Upper lobe of left lung (tissue), 6 donors: ENCODE results near the gene SIM2. TPM values are rescaled to one million over a fixed set of nuclear protein-coding genes. Genes with fewer than 3 reads are reported as not detected.

Experiments
- ATAC-seq, 2 donors: fragments of 200-7000 bp; cut with Tn5 transposase; one replicate each; pipeline ENCODE4 v1.9.1; 2022; ENCODE audit warnings: mild to moderate bottlenecking in 2 of 2, moderate library complexity in 2 of 2; ENCODE audit not compliant: low FRiP score in 2 of 2
- DNase-seq, 2 donors: peaks; one replicate each; pipeline ENCODE4 v3.0.0-alpha.2; 2019 to 2020
- H3K27ac ChIP-seq, 4 donors: fragments of 200-600 bp; sonication (generic); one replicate each; pipeline ENCODE4 v1.5.1; 2016 to 2019
- H3K27me3 ChIP-seq, 4 donors: fragments of 200-600 bp; sonication (generic); one replicate each; pipeline ENCODE4 v1.5.1; 2017 to 2019
- H3K36me3 ChIP-seq, 4 donors: fragments of 200-600 bp; sonication (generic); one replicate each; pipeline ENCODE4 v1.5.1; 2016 to 2019
- H3K4me1 ChIP-seq, 4 donors: fragments of 200-600 bp; sonication (generic); one replicate each; pipeline ENCODE4 v1.5.1; 2018 to 2019
- H3K4me3 ChIP-seq, 4 donors: fragments of 200-600 bp; sonication (generic); one replicate each; pipeline ENCODE4 v1.5.1; 2017 to 2019; ENCODE audit warnings: mild to moderate bottlenecking in 2 of 4, moderate library complexity in 1 of 4
- H3K9me3 ChIP-seq, 4 donors: fragments of 200-600 bp; sonication (generic); one replicate each; pipeline ENCODE4 v1.5.1; 2018 to 2019
- EP300 ChIP-seq, 4 donors: sonication (generic); formaldehyde crosslinking; IDR thresholded peaks; one replicate each; pipeline ENCODE4 v1.5.1; 2017; ENCODE audit warnings: antibody characterized with exemption in 4 of 4, control low read depth in 2 of 4
- POLR2A ChIP-seq, 4 donors: fragments of 450-650 bp; IDR thresholded peaks; one replicate each; pipeline ENCODE4 v1.5.1; 2016 to 2017; ENCODE audit warnings: antibody characterized with exemption in 4 of 4, mild to moderate bottlenecking in 2 of 4
- POLR2AphosphoS5 ChIP-seq, 2 donors: sonication (generic); formaldehyde crosslinking; IDR thresholded peaks; one replicate each; pipeline ENCODE4 v1.5.1; 2017; ENCODE audit warnings: antibody characterized with exemption in 2 of 2
- WGBS, 2 donors: methylation state at CpG; one replicate each; pipeline ENCODE4 v1.1.5; 2017 to 2018; 5-methylcytosine and 5-hydroxymethylcytosine counted together
- total RNA-seq, 6 donors: library from RNA; depleted of rRNA in 4 of 6; stranded (reverse); fragments of >200 nt in 4 of 6; gene quantifications; one replicate each; pipeline versions ENCODE4 v1.1.0 to v1.2.1, GENCODE V29; 2016 to 2021
- TF ChIP-seq, protein P1 (sequence below), 6 experiments: fragments of 450-650 bp in 4 of 6; fragments of 200-600 bp in 2 of 6; sonication (generic) in 2 of 6; IDR thresholded peaks; one replicate each; pipeline ENCODE4 v1.5.1; 2016 to 2019; ENCODE audit warnings: antibody characterized with exemption in 6 of 6
- donor health status: DM: no; HTN: no; CAD: no; lungs with moderate emphysema.
- donor health status: DM: no; HTN: yes; CAD: no; lungs with severe emphysema.

The SIM2 gene
- total RNA-seq, 6 donors from 2014 or later = 0.10 to 1.6 (median 0.50) TPM; not detected in 2

- TF ChIP-seq EP300 (IDR thresholded peaks at IDR 0.05) (no peak), POLR2AphosphoS5 (IDR thresholded peaks at IDR 0.05) (no peak), POLR2A (IDR thresholded peaks at IDR 0.05) (no peak)
- TF ChIP-seq, protein P1, sequence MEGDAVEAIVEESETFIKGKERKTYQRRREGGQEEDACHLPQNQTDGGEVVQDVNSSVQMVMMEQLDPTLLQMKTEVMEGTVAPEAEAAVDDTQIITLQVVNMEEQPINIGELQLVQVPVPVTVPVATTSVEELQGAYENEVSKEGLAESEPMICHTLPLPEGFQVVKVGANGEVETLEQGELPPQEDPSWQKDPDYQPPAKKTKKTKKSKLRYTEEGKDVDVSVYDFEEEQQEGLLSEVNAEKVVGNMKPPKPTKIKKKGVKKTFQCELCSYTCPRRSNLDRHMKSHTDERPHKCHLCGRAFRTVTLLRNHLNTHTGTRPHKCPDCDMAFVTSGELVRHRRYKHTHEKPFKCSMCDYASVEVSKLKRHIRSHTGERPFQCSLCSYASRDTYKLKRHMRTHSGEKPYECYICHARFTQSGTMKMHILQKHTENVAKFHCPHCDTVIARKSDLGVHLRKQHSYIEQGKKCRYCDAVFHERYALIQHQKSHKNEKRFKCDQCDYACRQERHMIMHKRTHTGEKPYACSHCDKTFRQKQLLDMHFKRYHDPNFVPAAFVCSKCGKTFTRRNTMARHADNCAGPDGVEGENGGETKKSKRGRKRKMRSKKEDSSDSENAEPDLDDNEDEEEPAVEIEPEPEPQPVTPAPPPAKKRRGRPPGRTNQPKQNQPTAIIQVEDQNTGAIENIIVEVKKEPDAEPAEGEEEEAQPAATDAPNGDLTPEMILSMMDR (IDR thresholded peaks at IDR 0.05) = no peak
Observed at GRCh38 chr21:36788120-36788638, 89.3 kb downstream of the SIM2 start.

GRCh38 chr21:36790616-36791015 is 91.7 kb downstream of the SIM2 start:
- no peaks in the 10 kb centered on the region for H3K4me1 ChIP-seq
- H3K9me3 ChIP-seq = no peaks in the 10 kb centered on the region
- TF ChIP-seq, protein P1 (IDR thresholded peaks at IDR 0.05) = no peak
- TF ChIP-seq POLR2A (IDR thresholded peaks at IDR 0.05) (no peak), EP300 (IDR thresholded peaks at IDR 0.05) (no peak), POLR2AphosphoS5 (IDR thresholded peaks at IDR 0.05) (no peak)
- H3K36me3 ChIP-seq = no peaks in the 10 kb centered on the region
- WGBS, 2 donors = 79% methylated on average over 7 of the region's 7 CpGs
- no peak overlapping the region for H3K4me3 ChIP-seq
- no peak for ATAC-seq
- DNase-seq = no peak
- H3K27me3 ChIP-seq = no peaks in the 10 kb centered on the region
- H3K27ac ChIP-seq = no peak overlapping the region

More at GRCh38 chr21:36788120-36788638, 89.3 kb downstream of the SIM2 start:
- Histone ChIP-seq H3K27ac (no peak overlapping the region), H3K4me3 (no peak overlapping the region), H3K27me3 (no peaks in the 10 kb centered on the region), H3K9me3 (no peaks in the 10 kb centered on the region), H3K4me1 (peaks cover 0 to 11% (median 0%) of the 10 kb centered on the region in 4 donors), H3K36me3 (no peaks in the 10 kb centered on the region)
- ATAC-seq (no peak), DNase-seq (peak in 1 of 2 donors; percentile 28)
- 85 to 89% methylated on average over 9 to 12 of the region's 12 CpGs for WGBS, 2 donors

GRCh38 chr21:36791180-36791579 is 92.3 kb downstream of the SIM2 start:
- Histone ChIP-seq H3K4me3 (no peak overlapping the region), H3K36me3 (no peaks in the 10 kb centered on the region), H3K27me3 (no peaks in the 10 kb centered on the region), H3K4me1 (no peaks in the 10 kb centered on the region), H3K27ac (no peak overlapping the region), H3K9me3 (no peaks in the 10 kb centered on the region)
- TF ChIP-seq, protein P1 (IDR thresholded peaks at IDR 0.05) = no peak
- TF ChIP-seq EP300 (IDR thresholded peaks at IDR 0.05) = no peak
- no peak for TF ChIP-seq POLR2AphosphoS5 (IDR thresholded peaks at IDR 0.05)
- TF ChIP-seq POLR2A (IDR thresholded peaks at IDR 0.05) = no peak
- 94 to 95% methylated on average over 10 of the region's 10 CpGs for WGBS, 2 donors
- no peak for ATAC-seq
- no peak for DNase-seq

GRCh38 chr21:36791695-36792470 is 93.0 kb downstream of the SIM2 start:
- no peaks in the 10 kb centered on the region for H3K4me1 ChIP-seq

More at GRCh38 chr21:36791695-36792470, 93.0 kb downstream of the SIM2 start:
- Histone ChIP-seq H3K9me3 (peaks cover 0 to 3% (median 0%) of the 10 kb centered on the region in 4 donors), H3K36me3 (no peaks in the 10 kb centered on the region), H3K27me3 (no peaks in the 10 kb centered on the region), H3K27ac (no peak overlapping the region), H3K4me3 (no peak overlapping the region)
- 87 to 89% methylated on average over 21 of the region's 21 CpGs for WGBS, 2 donors
- no peak for ATAC-seq
- TF ChIP-seq EP300 (IDR thresholded peaks at IDR 0.05) (no peak), POLR2A (IDR thresholded peaks at IDR 0.05) (no peak), POLR2AphosphoS5 (IDR thresholded peaks at IDR 0.05) (no peak)
- TF ChIP-seq, protein P1 (IDR thresholded peaks at IDR 0.05) = no peak
- DNase-seq = peak in 1 of 2 donors; percentile 41
